Fibroblast of skin of right biceps (primary cell): ENCODE measurements around the gene DRGX.

Experiments
- DNase-seq: peaks from one replicate; pipeline ENCODE4 v3.0.0-alpha.2; 2013

DRGX gene

GRCh38 chr10:49333192-49333591 lies 62.7 kb downstream of the DRGX start:
- DNase-seq: no peak

GRCh38 chr10:49332768-49333167 lies 63.1 kb downstream of the DRGX start:
- DNase-seq: no peak

- no peak for DNase-seq
Measured at GRCh38 chr10:49332333-49332732, 63.6 kb downstream of the DRGX start.

- no peak for DNase-seq
Measured at GRCh38 chr10:49331431-49331830, 64.5 kb downstream of the DRGX start.

- DNase-seq: no peak
Measured at GRCh38 chr10:49330127-49330665, 65.7 kb downstream of the DRGX start.

GRCh38 chr10:49329146-49329505 lies 66.8 kb downstream of the DRGX start:
- DNase-seq: no peak

- no peak for DNase-seq
Measured at GRCh38 chr10:49328401-49329145, 67.3 kb downstream of the DRGX start.

GRCh38 chr10:49327036-49327813 lies 68.7 kb downstream of the DRGX start:
- no peak for DNase-seq

- DNase-seq: no peak
Measured at GRCh38 chr10:49325916-49326783, 69.7 kb downstream of the DRGX start.

- no peak for DNase-seq
Measured at GRCh38 chr10:49325131-49325915, 70.6 kb downstream of the DRGX start.

GRCh38 chr10:49324711-49325110 lies 71.2 kb downstream of the DRGX start:
- no peak for DNase-seq

GRCh38 chr10:49323896-49324270 lies 72.0 kb downstream of the DRGX start:
- no peak for DNase-seq

GRCh38 chr10:49323171-49323895 lies 72.6 kb downstream of the DRGX start:
- DNase-seq: no peak

GRCh38 chr10:49322371-49323170 lies 73.3 kb downstream of the DRGX start:
- no peak for DNase-seq

- DNase-seq: no peak
Measured at GRCh38 chr10:49321021-49321420, 74.9 kb downstream of the DRGX start.

- DNase-seq: no peak
Measured at GRCh38 chr10:49320191-49320590, 75.7 kb downstream of the DRGX start.

GRCh38 chr10:49319206-49319605 lies 76.7 kb downstream of the DRGX start:
- no peak for DNase-seq

- DNase-seq: no peak
Measured at GRCh38 chr10:49318755-49319154, 77.1 kb downstream of the DRGX start.

GRCh38 chr10:49318028-49318427 lies 77.9 kb downstream of the DRGX start:
- DNase-seq: no peak

- DNase-seq: no peak
Measured at GRCh38 chr10:49314806-49315205, 81.1 kb downstream of the DRGX start.
